Measurements from ENCODE around the gene AGFG2.
A peak's percentile ranks its signal among the peaks of the same experiment; 100 is the strongest.
"Not testable (repeated sequence)": the region's sequence is repeated elsewhere in the genome, so short reads cannot be mapped to it uniquely, and the experiment has no call there.

Gene AGFG2

DNA sequence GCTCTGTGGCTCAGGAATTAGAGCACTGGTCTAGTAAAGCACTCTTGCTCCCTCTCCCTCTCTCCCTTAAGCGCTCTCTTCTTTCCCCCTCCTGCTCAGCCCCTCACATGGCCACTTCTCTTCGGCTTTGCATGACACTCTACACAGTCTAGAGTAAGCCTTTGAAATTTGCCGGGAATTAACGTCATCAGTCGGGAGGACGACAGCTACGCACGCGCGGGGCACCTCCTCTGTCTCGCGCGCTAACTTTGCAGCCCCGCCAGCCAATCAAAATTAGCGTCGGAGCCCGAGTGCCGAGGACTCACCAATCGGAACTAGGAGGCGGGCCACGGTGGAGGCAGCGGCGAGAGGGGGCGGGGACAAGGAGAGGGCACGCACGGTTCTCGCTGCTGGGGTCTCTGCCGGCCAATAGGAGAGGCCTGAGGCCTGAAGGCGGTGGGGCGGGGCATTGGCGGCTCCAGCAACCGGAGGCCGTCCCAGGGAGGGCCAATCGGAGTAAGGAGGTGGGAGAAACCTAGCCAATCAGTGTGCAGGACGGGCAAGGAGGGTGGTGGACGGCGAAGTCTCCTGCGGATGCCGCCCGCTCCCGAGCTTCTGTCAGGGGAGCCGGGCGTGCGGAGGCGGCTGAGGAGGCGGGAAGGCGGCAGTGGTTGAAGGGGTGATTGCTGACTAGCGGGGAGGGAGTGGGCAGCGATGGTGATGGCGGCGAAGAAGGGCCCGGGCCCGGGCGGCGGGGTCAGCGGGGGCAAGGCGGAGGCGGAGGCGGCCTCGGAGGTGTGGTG lies at the start of gene AGFG2:
Gene AGFG2 (plus strand): TSS at position 550 of the 782 bp plus-strand sequence. CDS start 144 bp downstream, at position 694.
- DNase-seq (ENCODE audit: low spot score), result peak; percentile 100

DNA sequence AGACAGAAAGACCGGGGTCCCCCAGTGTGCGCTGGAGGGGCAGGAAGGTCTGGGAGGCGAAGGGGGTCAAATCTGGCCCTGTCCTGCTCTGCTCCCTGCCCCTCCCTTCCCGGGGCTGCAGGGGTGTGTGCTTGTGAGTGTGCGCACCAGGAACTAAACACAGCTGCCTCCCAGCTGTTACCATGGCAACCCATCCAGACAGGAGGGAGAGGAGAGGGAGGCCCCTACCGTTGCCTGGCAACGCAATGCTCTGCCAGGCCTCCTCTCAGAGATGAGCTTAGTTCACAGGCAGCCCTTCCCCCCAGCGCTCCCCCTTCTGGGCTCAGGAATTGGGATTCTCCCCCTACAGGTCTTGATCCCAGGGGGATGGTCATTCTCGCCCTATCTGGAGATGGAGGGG lies 49.2 kb upstream of the AGFG2 start:
- peak; percentile 99 for DNase-seq (ENCODE audit: low spot score)

GRCh38 chr7:100490483-100491191 lies 48.4 kb upstream of the AGFG2 start:
- DNase-seq (ENCODE audit: low spot score), result no peak

DNA sequence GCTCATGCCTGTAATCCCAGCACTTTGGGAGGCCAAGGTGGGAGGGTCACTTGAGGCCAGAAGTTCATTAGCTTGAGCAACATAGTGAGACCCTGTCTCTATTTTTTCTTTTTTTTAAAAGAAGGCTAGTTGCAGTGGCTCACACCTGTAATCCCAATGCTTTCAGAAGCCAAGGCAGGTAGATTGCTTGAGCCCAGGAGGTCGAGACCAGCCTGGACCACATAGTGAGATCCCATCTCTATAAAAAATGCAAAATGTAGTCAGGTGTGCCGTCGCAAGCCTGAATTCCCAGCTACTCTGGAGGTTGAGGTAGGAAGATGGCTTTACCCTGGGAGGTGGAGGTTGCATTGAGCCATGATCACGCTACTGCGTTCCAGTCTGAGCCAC lies 47.8 kb upstream of the AGFG2 start:
- no peak for DNase-seq (ENCODE audit: low spot score)

DNA sequence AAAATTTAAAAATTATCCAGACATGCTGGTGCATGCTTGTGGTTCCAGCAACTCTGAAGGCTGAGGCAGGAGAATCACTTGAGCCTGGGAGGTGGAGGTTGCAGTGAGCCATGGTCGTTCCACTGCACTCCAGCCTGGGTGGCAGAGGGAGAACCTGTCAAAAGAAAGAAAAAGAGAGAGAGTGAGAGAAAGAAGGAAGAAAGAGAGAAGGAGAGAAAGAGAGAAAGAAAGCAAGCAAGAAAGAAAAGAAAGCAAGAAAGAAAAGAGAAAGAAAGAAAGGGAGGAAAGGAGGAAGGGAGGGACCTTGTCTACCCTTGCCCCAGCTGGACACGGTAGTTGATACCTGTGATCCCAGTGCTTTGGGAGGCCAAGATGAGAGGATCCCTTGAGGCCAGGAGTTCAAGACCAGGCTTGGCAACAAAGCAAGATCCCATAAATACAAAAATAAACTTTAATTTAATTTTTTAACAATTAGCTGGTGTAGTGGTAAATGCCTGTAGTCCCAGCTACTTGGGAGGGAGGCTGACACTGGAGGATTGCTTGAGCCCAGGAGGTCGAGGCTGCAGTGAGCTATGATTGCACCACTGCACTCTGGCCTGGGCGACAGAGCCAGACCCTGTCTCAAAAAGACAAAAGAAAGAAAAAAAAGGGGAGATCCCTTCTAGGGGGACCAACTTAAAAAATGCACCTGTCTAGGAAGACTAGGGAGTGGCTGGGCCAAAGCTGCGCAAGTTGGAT lies 46.1 kb upstream of the AGFG2 start:
- DNase-seq (ENCODE audit: low spot score), result no peak

DNA sequence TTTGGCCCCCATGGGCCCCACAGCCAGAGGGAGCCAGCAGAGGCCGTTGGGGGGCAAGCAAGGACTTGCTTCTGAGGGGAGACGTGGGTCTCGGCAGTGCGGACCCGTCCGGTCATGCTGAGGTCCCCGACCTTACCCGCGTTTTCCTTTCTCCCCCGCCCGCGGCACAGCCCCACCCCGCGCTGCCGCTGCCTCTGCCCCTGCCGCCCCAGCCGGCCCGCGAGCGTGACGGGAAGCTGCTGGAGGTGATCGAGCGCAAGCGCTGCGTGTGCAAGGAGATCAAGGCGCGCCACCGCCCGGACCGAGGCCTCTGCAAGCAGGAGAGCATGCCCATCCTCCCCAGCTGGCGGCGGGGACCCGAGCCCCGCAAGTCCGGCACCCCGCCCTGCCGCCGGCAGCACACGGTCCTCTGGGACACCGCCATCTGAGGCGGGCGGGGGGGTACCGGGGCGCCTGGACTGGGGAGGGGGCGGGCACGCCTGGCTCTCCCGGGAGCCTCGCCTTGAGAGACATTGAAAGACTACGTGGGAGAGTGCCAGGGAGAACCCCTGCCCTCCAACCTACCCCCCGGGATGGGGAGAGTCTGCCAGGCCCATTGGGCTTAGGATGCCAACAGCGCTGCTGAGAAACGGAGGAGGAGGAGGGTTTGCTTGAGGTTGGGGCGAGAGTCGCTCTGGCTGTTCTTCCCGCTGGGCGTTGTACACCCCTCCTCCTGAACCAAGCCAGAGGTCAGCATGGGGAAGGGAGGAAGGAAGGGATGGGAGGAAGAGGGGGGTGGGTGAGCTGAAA lies 45.3 kb upstream of the AGFG2 start:
- peak; percentile 55 for DNase-seq (ENCODE audit: low spot score)

GRCh38 chr7:100496509-100496908 lies 42.5 kb upstream of the AGFG2 start:
- no peak for DNase-seq (ENCODE audit: low spot score)

DNA sequence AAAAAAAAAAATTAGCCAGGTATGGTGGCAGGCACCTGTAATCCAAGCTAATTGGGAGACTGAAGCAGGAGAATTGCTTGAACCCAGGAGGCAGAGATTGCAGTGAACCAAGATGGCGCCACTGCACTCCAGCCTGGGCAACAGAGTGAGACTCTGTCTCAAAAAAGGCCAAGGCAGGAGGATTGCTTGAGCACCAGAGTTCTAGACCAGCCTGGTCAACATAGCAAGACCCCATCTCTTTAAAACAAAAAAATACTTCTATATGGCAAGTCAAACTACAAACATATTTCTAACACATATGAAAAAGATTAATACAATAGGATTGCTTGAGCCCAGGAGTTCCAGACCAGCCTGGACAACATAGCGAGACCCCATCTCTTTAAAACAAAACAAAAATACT lies 38.3 kb upstream of the AGFG2 start:
- DNase-seq (ENCODE audit: low spot score), result not testable (repeated sequence)

GRCh38 chr7:100504031-100504430 lies 35.0 kb upstream of the AGFG2 start:
- not testable (repeated sequence) for DNase-seq (ENCODE audit: low spot score)

- no peak for DNase-seq (ENCODE audit: low spot score)
Observed at GRCh38 chr7:100504887-100505611, 34.0 kb upstream of the AGFG2 start.

GRCh38 chr7:100506356-100506923 lies 32.6 kb upstream of the AGFG2 start:
- DNase-seq (ENCODE audit: low spot score), result no peak

DNA sequence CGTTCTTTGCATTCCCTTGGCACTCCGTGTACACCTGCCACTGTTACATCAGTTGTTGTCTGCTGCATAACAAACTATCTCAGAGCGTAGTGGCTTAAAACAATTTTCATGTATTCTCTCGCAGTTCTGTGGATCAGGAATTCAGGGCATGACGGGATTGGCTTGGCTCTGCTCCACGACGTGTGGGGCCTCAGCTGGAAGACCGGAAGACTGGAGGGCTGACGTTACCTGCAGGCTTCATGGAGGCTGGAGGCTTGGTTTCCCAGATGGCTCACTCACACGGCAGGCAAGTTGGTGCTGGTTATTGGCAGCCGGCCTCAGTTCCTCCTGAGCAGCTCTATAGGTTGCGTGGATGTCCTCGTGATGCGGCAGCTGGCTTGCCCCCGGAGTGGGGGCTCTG lies 29.8 kb upstream of the AGFG2 start:
- peak; percentile 60 for DNase-seq (ENCODE audit: low spot score)

GRCh38 chr7:100510437-100511239 lies 28.4 kb upstream of the AGFG2 start:
- no peak for DNase-seq (ENCODE audit: low spot score)

- no peak for DNase-seq (ENCODE audit: low spot score)
Observed at GRCh38 chr7:100513212-100513810, 25.7 kb upstream of the AGFG2 start.

DNA sequence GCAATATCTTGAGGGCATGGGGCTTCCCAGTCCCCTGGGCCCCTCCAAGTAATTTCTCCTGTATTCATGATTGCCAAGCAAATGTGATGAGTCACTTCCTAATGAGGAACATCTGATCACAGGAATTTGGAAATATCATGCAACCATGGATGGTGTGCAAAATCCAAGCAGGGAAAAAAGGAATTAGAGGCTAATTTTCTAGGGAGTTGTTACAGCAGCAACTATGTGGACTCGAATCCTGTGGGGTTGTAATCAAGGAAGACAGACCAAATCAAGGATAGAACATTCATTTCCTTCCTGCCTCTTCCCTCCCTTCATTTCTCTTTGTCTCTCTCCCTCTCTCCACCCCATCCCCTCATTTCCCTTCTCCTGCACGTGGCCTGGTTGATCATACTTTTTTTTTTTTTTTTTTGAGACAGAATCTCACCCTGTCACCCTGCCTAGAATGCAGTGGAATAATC lies 23.9 kb upstream of the AGFG2 start:
- DNase-seq (ENCODE audit: low spot score), result peak; percentile 48

GRCh38 chr7:100516135-100516812 lies 22.7 kb upstream of the AGFG2 start:
- peak; percentile 69 for DNase-seq (ENCODE audit: low spot score)

DNA sequence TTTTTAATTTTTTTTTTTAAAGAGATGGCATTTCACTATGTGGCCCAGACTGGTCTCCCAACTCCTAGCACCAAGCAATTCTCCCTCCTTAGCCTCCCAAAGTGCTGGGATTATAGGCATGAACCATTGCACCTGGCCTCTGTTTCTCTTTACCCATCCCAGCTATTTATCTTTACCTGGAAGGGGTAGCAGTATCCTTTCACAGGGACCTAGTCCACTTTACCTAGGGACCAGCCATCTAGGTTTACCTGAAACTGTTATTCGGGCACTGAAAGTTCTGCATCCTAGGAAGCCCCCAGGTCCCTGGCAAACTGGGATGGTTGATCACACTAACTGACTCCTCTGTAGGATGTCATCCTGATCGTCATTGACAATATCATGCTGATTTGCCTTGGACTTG lies 21.7 kb upstream of the AGFG2 start:
- DNase-seq (ENCODE audit: low spot score), result no peak

DNA sequence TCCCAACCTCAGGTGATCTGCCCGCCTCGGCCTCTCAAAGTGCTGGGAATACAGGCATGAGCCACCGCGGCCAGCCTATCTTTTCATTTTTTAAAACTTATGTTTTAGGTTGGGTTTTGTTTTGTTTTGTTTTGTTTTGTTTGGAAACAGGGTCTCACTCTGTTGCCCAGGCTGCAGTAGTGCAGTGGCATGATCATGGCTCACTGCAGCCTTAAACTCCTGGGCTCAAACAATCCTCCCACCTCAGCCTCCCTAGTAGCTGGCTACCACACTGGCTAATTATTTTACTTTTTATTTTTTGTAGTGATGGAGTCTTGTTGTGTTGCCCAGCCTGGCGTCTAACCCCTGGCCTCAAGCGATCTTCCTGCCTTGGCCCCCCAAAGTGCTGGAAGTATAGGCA lies 19.4 kb upstream of the AGFG2 start:
- DNase-seq (ENCODE audit: low spot score), result no peak

DNA sequence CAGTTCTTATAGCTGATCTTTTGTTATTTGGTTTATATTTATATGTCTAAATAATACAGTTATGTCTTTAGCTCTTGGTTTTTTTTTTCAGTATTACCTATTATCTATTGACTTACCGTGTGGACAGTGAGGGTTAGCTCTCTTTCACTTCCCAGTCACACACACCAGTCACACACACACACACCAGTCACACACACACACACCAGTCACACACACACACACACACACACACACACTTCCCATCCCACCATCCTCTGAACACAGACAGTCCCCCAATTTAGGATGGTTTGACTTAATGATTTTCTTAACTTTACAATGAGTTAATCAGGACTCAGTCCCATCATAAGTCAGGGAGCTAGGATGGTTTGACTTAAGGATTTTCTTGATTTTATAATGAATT lies 18.9 kb upstream of the AGFG2 start:
- DNase-seq (ENCODE audit: low spot score), result no peak

All from AG08396 (cell line).